ENCODE results near the gene EVC.

EVC gene

DNA sequence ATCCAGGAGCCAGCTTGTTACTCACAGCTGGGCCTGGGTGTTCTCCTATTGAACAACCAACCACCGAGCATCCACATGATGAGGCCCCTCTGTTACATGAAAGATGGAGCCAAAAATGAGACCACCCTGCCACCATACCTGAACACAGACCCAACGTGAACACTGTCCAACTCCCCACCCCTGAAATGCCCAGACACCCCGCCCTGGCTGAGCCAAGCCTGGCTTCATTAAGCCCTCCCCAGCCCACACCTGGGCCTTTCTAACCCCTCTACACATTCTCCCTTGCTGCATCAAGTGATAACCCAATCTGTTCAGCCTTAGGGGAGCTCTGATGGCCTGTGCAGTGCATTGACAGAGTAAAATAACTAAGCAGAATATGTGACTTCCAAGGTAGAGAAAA, 80.7 kb downstream of the EVC start:
- POLR2A ChIA-PET = no interaction called here
- no peak for DNase-seq (ENCODE audit: extremely low spot score)
- TF ChIP-seq L3MBTL2 (conservative IDR thresholded peaks at IDR 0.05) = no peak
- no peak for TF ChIP-seq FOXM1 (IDR thresholded peaks at IDR 0.05; ENCODE audit: borderline replicate concordance)
- no peak for TF ChIP-seq ELF4 (IDR thresholded peaks at IDR 0.05)
- TF ChIP-seq, protein P1, sequence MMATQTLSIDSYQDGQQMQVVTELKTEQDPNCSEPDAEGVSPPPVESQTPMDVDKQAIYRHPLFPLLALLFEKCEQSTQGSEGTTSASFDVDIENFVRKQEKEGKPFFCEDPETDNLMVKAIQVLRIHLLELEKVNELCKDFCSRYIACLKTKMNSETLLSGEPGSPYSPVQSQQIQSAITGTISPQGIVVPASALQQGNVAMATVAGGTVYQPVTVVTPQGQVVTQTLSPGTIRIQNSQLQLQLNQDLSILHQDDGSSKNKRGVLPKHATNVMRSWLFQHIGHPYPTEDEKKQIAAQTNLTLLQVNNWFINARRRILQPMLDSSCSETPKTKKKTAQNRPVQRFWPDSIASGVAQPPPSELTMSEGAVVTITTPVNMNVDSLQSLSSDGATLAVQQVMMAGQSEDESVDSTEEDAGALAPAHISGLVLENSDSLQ (IDR thresholded peaks at IDR 0.05) = no peak
- TF ChIP-seq ZNF384 (IDR thresholded peaks at IDR 0.05) = no peak
- TF ChIP-seq FOXA1 (IDR thresholded peaks at IDR 0.05) = no peak
- CTCF ChIA-PET = no interaction called here

DNA sequence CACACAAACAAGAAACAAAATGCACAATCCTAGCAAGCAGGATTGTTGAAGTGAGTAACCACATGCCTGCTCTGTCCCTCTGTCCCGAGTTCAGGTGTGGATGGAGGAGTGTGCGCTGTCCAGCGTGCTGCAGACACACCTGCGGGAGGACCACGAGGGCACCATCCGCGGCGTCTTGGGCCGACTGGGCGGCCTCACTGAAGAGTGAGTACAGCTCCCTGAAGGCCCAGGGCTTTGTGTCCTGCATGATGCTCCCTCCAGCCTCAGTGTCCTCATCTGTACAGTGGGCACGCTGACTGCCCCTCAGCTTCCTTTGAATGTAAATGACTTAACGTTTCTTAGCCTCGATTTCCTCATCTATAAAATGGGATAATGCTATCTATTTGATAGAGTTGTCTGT, 82.5 kb downstream of the EVC start:
- POLR2A ChIA-PET = no interaction called here
- CTCF ChIA-PET = no interaction called here
- TF ChIP-seq SP1 (IDR thresholded peaks at IDR 0.05) = no peak
- TF ChIP-seq FOXA1 (IDR thresholded peaks at IDR 0.05) = no peak
- no peak for TF ChIP-seq BHLHE40 (IDR thresholded peaks at IDR 0.05; ENCODE audit: borderline replicate concordance)
- no peak for TF ChIP-seq SUZ12 (IDR thresholded peaks at IDR 0.05)
- TF ChIP-seq ARNT (IDR thresholded peaks at IDR 0.05) = no peak
- TF ChIP-seq CTBP1 (IDR thresholded peaks at IDR 0.05; ENCODE audit: borderline replicate concordance) = no peak
- DNase-seq (ENCODE audit: extremely low spot score) = no peak

DNA sequence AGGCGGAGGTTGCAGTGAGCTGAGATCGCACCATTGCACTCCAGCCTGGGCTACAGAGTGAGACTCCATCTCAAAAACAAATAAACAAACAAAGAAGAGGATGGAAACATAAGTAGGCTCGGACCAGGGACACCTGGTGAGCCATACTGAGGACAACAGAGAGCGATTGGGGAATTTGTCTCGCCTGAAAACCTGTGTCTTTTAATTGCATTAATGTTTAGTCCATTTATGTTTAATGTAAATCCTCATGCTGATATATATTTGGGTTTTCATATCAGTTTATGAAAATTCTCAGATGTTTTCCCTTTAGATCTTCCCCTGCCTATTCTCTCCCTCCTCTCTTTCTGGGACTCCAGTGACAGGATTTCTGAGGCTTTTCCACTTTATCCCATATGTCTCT, 84.6 kb downstream of the EVC start:
- DNase-seq (ENCODE audit: extremely low spot score) = no peak
- CTCF ChIA-PET = no interaction called here
- no peak for TF ChIP-seq ZNF384 (IDR thresholded peaks at IDR 0.05)
- no peak for TF ChIP-seq LEF1 (IDR thresholded peaks at IDR 0.05; ENCODE audit: borderline replicate concordance)
- no peak for TF ChIP-seq BHLHE40 (IDR thresholded peaks at IDR 0.05; ENCODE audit: borderline replicate concordance)
- TF ChIP-seq FOXM1 (IDR thresholded peaks at IDR 0.05; ENCODE audit: borderline replicate concordance) = no peak
- TF ChIP-seq, protein P1 (IDR thresholded peaks at IDR 0.05) = no peak
- no peak for TF ChIP-seq FOXA1 (IDR thresholded peaks at IDR 0.05)
- TF ChIP-seq SP1 (IDR thresholded peaks at IDR 0.05) = no peak
- no peak for TF ChIP-seq ARNT (IDR thresholded peaks at IDR 0.05)
- no peak for TF ChIP-seq FOXK2 (IDR thresholded peaks at IDR 0.05)
- no peak for TF ChIP-seq ELF4 (IDR thresholded peaks at IDR 0.05)
- POLR2A ChIA-PET = no interaction called here

DNA sequence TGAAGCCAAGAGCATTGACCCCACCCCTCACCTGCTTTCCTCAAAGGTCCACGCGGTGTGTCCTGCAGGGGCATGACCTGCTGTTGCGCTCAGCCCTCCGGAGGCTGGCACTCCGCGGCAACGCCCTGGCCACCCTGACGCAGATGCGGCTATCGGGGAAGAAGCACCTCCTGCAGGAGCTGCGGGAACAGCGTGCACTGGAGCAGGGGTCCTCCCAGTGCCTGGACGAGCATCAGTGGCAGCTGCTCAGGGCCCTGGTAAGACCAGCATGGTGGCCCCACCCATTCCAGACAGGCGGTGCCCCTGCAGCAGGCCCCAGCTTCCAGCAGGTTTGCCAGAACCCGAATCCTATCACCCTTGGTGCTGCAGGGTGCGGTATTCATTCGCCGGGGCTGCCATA, 86.0 kb downstream of the EVC start:
- ChIA-PET POLR2A (no interaction called here), CTCF (no interaction called here)
- TF ChIP-seq ELF4 (IDR thresholded peaks at IDR 0.05) (no peak), NFRKB (IDR thresholded peaks at IDR 0.05) (no peak), FOXA1 (IDR thresholded peaks at IDR 0.05) (no peak), FOXK2 (IDR thresholded peaks at IDR 0.05) (no peak), FOXM1 (IDR thresholded peaks at IDR 0.05; ENCODE audit: borderline replicate concordance) (no peak), CTBP1 (IDR thresholded peaks at IDR 0.05; ENCODE audit: borderline replicate concordance) (no peak), L3MBTL2 (conservative IDR thresholded peaks at IDR 0.05) (no peak), ARNT (IDR thresholded peaks at IDR 0.05) (no peak), SP1 (IDR thresholded peaks at IDR 0.05) (no peak), BHLHE40 (IDR thresholded peaks at IDR 0.05; ENCODE audit: borderline replicate concordance) (no peak), TARDBP (IDR thresholded peaks at IDR 0.05) (no peak), ZNF384 (IDR thresholded peaks at IDR 0.05) (no peak), SUZ12 (IDR thresholded peaks at IDR 0.05) (no peak), LEF1 (IDR thresholded peaks at IDR 0.05; ENCODE audit: borderline replicate concordance) (no peak), HDGF (IDR thresholded peaks at IDR 0.05; ENCODE audit: borderline replicate concordance) (no peak)
- TF ChIP-seq, protein P1 (IDR thresholded peaks at IDR 0.05) = no peak
- no peak for DNase-seq (ENCODE audit: extremely low spot score)

DNA sequence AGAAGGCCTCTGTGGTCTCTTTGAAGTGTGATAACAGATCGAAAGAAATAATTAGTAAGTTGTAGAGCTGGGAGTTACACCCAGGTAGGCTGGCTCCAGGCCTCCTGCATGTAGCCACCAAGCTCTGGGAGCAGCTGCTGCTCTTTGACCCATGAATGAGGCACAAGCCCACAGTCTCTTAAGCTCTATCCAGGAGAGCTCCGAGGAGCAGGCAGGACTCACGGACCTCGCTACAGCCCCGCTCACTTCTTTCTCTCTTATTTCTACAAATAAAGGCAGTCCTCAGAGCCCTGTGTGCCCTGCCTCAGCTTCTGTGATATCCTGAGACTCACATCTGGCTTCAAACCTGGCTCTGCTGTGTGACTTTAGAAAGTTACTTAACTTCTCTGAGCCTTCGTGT, 86.9 kb downstream of the EVC start:
- TF ChIP-seq FOXA1 (IDR thresholded peaks at IDR 0.05) (no peak), NFRKB (IDR thresholded peaks at IDR 0.05) (no peak), ZNF384 (IDR thresholded peaks at IDR 0.05) (no peak), CTBP1 (IDR thresholded peaks at IDR 0.05; ENCODE audit: borderline replicate concordance) (no peak), L3MBTL2 (conservative IDR thresholded peaks at IDR 0.05) (no peak), LEF1 (IDR thresholded peaks at IDR 0.05; ENCODE audit: borderline replicate concordance) (no peak), HDGF (IDR thresholded peaks at IDR 0.05; ENCODE audit: borderline replicate concordance) (no peak), FOXM1 (IDR thresholded peaks at IDR 0.05; ENCODE audit: borderline replicate concordance) (no peak), SUZ12 (IDR thresholded peaks at IDR 0.05) (no peak), FOXK2 (IDR thresholded peaks at IDR 0.05) (no peak), BHLHE40 (IDR thresholded peaks at IDR 0.05; ENCODE audit: borderline replicate concordance) (no peak), TARDBP (IDR thresholded peaks at IDR 0.05) (no peak), SP1 (IDR thresholded peaks at IDR 0.05) (no peak), ARNT (IDR thresholded peaks at IDR 0.05) (no peak), ELF4 (IDR thresholded peaks at IDR 0.05) (no peak)
- TF ChIP-seq, protein P1 (IDR thresholded peaks at IDR 0.05) = no peak
- ChIA-PET CTCF (no interaction called here), POLR2A (no interaction called here)
- no peak for DNase-seq (ENCODE audit: extremely low spot score)

DNA sequence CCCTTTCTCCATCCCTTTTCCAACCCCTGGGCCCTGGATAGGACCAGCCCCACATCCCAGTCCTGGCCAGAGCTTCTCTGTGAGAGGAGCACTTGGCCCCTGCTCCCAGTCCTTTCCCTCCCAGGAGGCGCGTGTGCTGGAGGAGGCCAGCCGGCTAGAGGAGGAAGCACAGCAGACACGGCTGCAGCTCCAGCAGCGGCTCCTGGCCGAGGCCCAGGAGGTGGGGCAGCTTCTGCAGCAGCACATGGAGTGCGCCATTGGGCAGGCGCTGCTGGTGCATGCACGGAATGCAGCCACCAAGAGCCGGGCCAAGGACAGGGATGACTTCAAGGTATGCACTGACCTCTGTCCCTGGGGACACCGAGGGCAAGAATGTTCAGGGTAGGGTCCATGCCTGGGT, 87.5 kb downstream of the EVC start:
- no peak for DNase-seq (ENCODE audit: extremely low spot score)
- ChIA-PET POLR2A (no interaction called here), CTCF (no interaction called here)
- TF ChIP-seq ELF4 (IDR thresholded peaks at IDR 0.05) (no peak), FOXK2 (IDR thresholded peaks at IDR 0.05) (no peak), ARNT (IDR thresholded peaks at IDR 0.05) (no peak), L3MBTL2 (conservative IDR thresholded peaks at IDR 0.05) (no peak), NFRKB (IDR thresholded peaks at IDR 0.05) (no peak), HDGF (IDR thresholded peaks at IDR 0.05; ENCODE audit: borderline replicate concordance) (no peak), CTBP1 (IDR thresholded peaks at IDR 0.05; ENCODE audit: borderline replicate concordance) (no peak), ZNF384 (IDR thresholded peaks at IDR 0.05) (no peak), BHLHE40 (IDR thresholded peaks at IDR 0.05; ENCODE audit: borderline replicate concordance) (no peak), TARDBP (IDR thresholded peaks at IDR 0.05) (no peak), LEF1 (IDR thresholded peaks at IDR 0.05; ENCODE audit: borderline replicate concordance) (no peak)
